ENCODE data around the gene CFL2.
"Not testable (repeated sequence)": the region's sequence is repeated elsewhere in the genome, so short reads cannot be mapped to it uniquely, and the experiment has no call there.

The CFL2 gene

GRCh38 chr14:34711169-34711568 lies 3.2 kb downstream of the CFL2 start:
- DNase-seq: no peak

GRCh38 chr14:34710744-34711143 lies 3.6 kb downstream of the CFL2 start:
- no peak for DNase-seq

- no peak for DNase-seq
Measured at GRCh38 chr14:34710006-34710405, 4.4 kb downstream of the CFL2 start.

GRCh38 chr14:34707722-34708121 lies 6.7 kb downstream of the CFL2 start:
- DNase-seq: no peak

- no peak for DNase-seq
Measured at GRCh38 chr14:34701808-34702207, 12.6 kb downstream of the CFL2 start.

GRCh38 chr14:34700622-34701130 lies 13.7 kb downstream of the CFL2 start:
- DNase-seq: no peak

GRCh38 chr14:34699873-34700621 lies 14.3 kb downstream of the CFL2 start:
- DNase-seq: no peak

GRCh38 chr14:34694216-34694615 lies 20.2 kb downstream of the CFL2 start:
- DNase-seq: not testable (repeated sequence)

- no peak for DNase-seq
Measured at GRCh38 chr14:34693228-34693939, 21.0 kb downstream of the CFL2 start.

GRCh38 chr14:34692898-34693227 lies 21.5 kb downstream of the CFL2 start:
- no peak for DNase-seq

- no peak for DNase-seq
Measured at GRCh38 chr14:34692348-34692747, 22.0 kb downstream of the CFL2 start.

GRCh38 chr14:34691206-34691605 lies 23.2 kb downstream of the CFL2 start:
- no peak for DNase-seq

- DNase-seq: no peak
Measured at GRCh38 chr14:34688470-34689206, 25.8 kb downstream of the CFL2 start.

GRCh38 chr14:34685819-34686428 lies 28.5 kb downstream of the CFL2 start:
- no peak for DNase-seq

- DNase-seq: no peak
Measured at GRCh38 chr14:34684578-34684977, 29.8 kb downstream of the CFL2 start.

- DNase-seq: no peak
Measured at GRCh38 chr14:34682787-34683321, 31.5 kb downstream of the CFL2 start.

GRCh38 chr14:34680806-34681479 lies 33.5 kb downstream of the CFL2 start:
- DNase-seq: no peak

GRCh38 chr14:34678735-34679134 lies 35.7 kb downstream of the CFL2 start:
- no peak for DNase-seq

- DNase-seq: no peak
Measured at GRCh38 chr14:34678306-34678705, 36.1 kb downstream of the CFL2 start.

- no peak for DNase-seq
Measured at GRCh38 chr14:34676516-34677211, 37.7 kb downstream of the CFL2 start.

- DNase-seq: no peak
Measured at GRCh38 chr14:34673702-34674101, 40.7 kb downstream of the CFL2 start.

- no peak for DNase-seq
Measured at GRCh38 chr14:34671716-34672115, 42.7 kb downstream of the CFL2 start.

Measured in activated CD4-positive, alpha-beta T cell treated with anti-CD3 and anti-CD28 coated beads for 1 hour (primary cell).